LNCAP (cell line): ENCODE data around the gene GPR161.

ENCODE experiments used
- CTCF ChIP-seq: fragments of 450-650 bp; IDR thresholded peaks from 2 replicates; pipeline ENCODE4 v1.5.1; 2017; ENCODE audit warnings: mild to moderate bottlenecking

The GPR161 gene

GRCh38 chr1:168088511-168089325, 48.0 kb downstream of the GPR161 start:
- TF ChIP-seq CTCF = no peak

- no peak for TF ChIP-seq CTCF
Observed at GRCh38 chr1:168087696-168088095, 49.0 kb downstream of the GPR161 start.

GRCh38 chr1:168086438-168086837, 50.3 kb downstream of the GPR161 start:
- no peak for TF ChIP-seq CTCF

GRCh38 chr1:168085401-168085872, 51.3 kb downstream of the GPR161 start:
- no peak for TF ChIP-seq CTCF

GRCh38 chr1:168084396-168085231, 52.1 kb downstream of the GPR161 start:
- peak; percentile 97 for TF ChIP-seq CTCF

GRCh38 chr1:168083456-168084325, 53.0 kb downstream of the GPR161 start:
- TF ChIP-seq CTCF = no peak
